T-cell (primary cell): ENCODE measurements around the gene FKTN. TPM values are rescaled to one million over a fixed set of nuclear protein-coding genes. Genes with fewer than 3 reads are reported as not detected.

Experiments used
- ATAC-seq, 4 experiments: fragments of 200-7000 bp in 3 of 4; fragments of 150-1000 bp in 1 of 4; cut with Tn5 transposase; replicated peaks in 1 of 4; 1 replicate in 3 of 4; 2 replicates in 1 of 4; pipeline ENCODE4 v1.10.0; 2021; ENCODE audit warnings: moderate library complexity in 3 of 4, mild to moderate bottlenecking in 2 of 4, moderate number of reproducible peaks in 1 of 4
- CTCF ChIA-PET, 2 donors: fragments of 300-600 bp; sonication (Branson Sonifier 250); formaldehyde crosslinking; loops; one replicate each; lab custom pipeline; 2022; ENCODE audit warnings: antibody characterized with exemption in 2 of 2; lab: Charles Lee
- POLR2A ChIA-PET, 2 donors: fragments of 300-600 bp; sonication (Branson Sonifier 250); formaldehyde crosslinking; loops; one replicate each; lab custom pipeline; 2022; ENCODE audit warnings: antibody characterized with exemption in 2 of 2; lab: Charles Lee
- DNase-seq, 35 experiments: peaks; one replicate each; pipeline versions ENCODE4 v3.0.0 to v3.0.0-alpha.2; 2013 to 2023
- H3K27ac ChIP-seq: one replicate; pipeline ENCODE4 v1.5.1; 2013; ENCODE audit warnings: low read length
- H3K27me3 ChIP-seq, 2 experiments: replicated peaks in 1 of 2; 1 replicate in 1 of 2; 2 replicates in 1 of 2; pipeline versions ENCODE4 v1.6.1 to v1.7.0; 2013; ENCODE audit warnings: low read length in 1 of 2, mixed read lengths in 1 of 2; ENCODE audit not compliant: control insufficient read depth in 2 of 2, insufficient read depth in 2 of 2; ENCODE audit errors: extremely low read depth in 1 of 2
- H3K36me3 ChIP-seq, 2 donors: 1 replicate in 1 of 2; 2 replicates in 1 of 2; pipeline versions ENCODE4 v1.6.1 to v1.7.0; 2013; ENCODE audit warnings: low read length in 1 of 2; ENCODE audit not compliant: control insufficient read depth in 2 of 2, insufficient read depth in 1 of 2; ENCODE audit errors: extremely low read depth in 1 of 2
- H3K4me1 ChIP-seq, 2 experiments: 1 replicate in 1 of 2; 2 replicates in 1 of 2; pipeline versions ENCODE4 v1.6.1 to v1.7.0; 2013; ENCODE audit warnings: low read length in 2 of 2, mixed read lengths in 1 of 2; ENCODE audit not compliant: insufficient read depth in 2 of 2, control insufficient read depth in 1 of 2; ENCODE audit errors: extremely low read depth in 1 of 2
- H3K4me3 ChIP-seq, 2 donors: 1 replicate in 1 of 2; 2 replicates in 1 of 2; pipeline versions ENCODE4 v1.5.1 to v1.7.0; 2013; ENCODE audit warnings: mild to moderate bottlenecking in 2 of 2, low read length in 1 of 2, moderate library complexity in 1 of 2; ENCODE audit not compliant: control insufficient read depth in 1 of 2; ENCODE audit errors: extremely low read depth in 1 of 2
- H3K9me3 ChIP-seq: 2 replicates; pipeline ENCODE4 v1.7.0; 2013
- H3K27ac Mint-ChIP-seq, 2 donors: one replicate each; pipeline ENCODE4 v1.8.0; 2020 to 2021; ENCODE audit warnings: mild to moderate bottlenecking in 2 of 2, mixed read lengths in 2 of 2
- H3K27me3 Mint-ChIP-seq, 2 donors: one replicate each; pipeline ENCODE4 v1.8.0; 2021 to 2022; ENCODE audit warnings: mixed read lengths in 2 of 2
- H3K36me3 Mint-ChIP-seq: one replicate; pipeline ENCODE4 v1.8.0; 2021; ENCODE audit warnings: mixed read lengths
- H3K4me1 Mint-ChIP-seq, 3 donors: one replicate each; pipeline ENCODE4 v1.8.0; 2020 to 2022; ENCODE audit warnings: mixed read lengths in 3 of 3, mild to moderate bottlenecking in 1 of 3
- H3K4me3 Mint-ChIP-seq, 3 donors: one replicate each; pipeline ENCODE4 v1.8.0; 2020 to 2022; ENCODE audit warnings: mild to moderate bottlenecking in 3 of 3, mixed read lengths in 3 of 3, moderate library complexity in 3 of 3
- H3K9me3 Mint-ChIP-seq, 3 donors: one replicate each; pipeline ENCODE4 v1.8.0; 2020 to 2022; ENCODE audit warnings: mixed read lengths in 3 of 3
- WGBS: methylation state at CpG from one replicate; pipeline ENCODE4 v1.1.5; 2013; ENCODE audit warnings: missing lambda C conversion rate; ENCODE audit not compliant: insufficient coverage; 5-methylcytosine and 5-hydroxymethylcytosine counted together
- total RNA-seq, 35 experiments: library from RNA in 6 of 35; stranded (reverse) in 6 of 35; fragments of 120-200 nt in 1 of 35; gene quantifications; one replicate each; pipeline versions ENCODE4 v1.2.1 to v1.2.4 and lab custom pipeline; 2013 to 2026

Gene FKTN
- total RNA-seq, 5 donors from 2014 or later (not counting 1 experiment from before 2014, with no cell fraction given): 7.4 to 12.5 (median 10.0) TPM

DNA sequence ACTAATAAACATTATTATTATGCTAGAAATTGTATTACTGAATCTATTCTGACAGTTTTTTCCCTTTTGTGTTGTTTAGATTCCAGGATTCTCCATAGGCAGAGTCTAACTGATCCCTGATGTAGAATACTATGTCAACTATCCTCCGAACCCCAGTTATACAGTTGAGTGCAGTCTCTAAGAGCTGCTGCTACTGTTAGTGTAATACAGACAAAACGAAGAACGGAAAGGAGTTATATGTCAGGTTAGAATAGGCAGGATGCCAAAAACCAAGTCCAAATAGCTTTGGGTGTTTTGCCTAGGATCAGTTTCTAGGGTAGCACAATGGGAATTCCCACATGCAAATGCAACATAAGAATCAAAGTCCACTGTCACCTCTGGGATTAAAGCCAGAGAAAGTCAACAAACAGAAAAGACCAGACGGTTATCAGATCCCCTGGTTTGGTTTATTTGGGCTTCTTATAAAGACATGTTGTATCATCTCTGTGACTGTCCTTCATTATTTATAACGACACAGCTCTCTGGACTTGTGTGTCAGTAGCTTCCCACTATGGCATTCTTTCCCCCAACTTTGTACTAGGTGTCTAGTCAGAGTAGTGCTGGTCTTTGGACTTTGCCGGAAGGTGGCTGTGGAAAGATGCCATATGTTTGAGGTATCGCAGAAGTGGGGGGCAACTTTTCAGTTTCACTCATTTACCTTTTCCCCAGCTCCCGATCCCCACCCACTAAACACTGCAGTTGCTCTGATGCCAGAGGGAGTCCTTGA, 121.5 kb downstream of the FKTN start:
- Mint-ChIP-seq H3K9me3 (no peaks in the 10 kb centered on the region), H3K4me3 (no peak overlapping the region), H3K4me1 (no peaks in the 10 kb centered on the region), H3K27me3 (no peaks in the 10 kb centered on the region), H3K36me3 (no peaks in the 10 kb centered on the region), H3K27ac (no peak overlapping the region)
- Histone ChIP-seq H3K27ac (no peak overlapping the region), H3K9me3 (no peaks in the 10 kb centered on the region), H3K36me3 (no peaks in the 10 kb centered on the region), H3K4me1 (no peaks in the 10 kb centered on the region), H3K27me3 (no peaks in the 10 kb centered on the region), H3K4me3 (no peak overlapping the region)
- no CpG with 5 or more reads among the region's 8 CpGs for WGBS
- ChIA-PET CTCF (interaction anchor here in 1 of 2 donors (0.6 kb wide), 1 partner anchor 23 kb away, joined by 3 read pairs; no protein-coding TSS in a partner anchor), POLR2A (interaction anchor here in 1 of 2 donors (0.5 kb wide), 1 partner anchor 506 kb away, joined by 3 read pairs; no protein-coding TSS in a partner anchor)
- no peak for ATAC-seq
- DNase-seq: no peak

DNA sequence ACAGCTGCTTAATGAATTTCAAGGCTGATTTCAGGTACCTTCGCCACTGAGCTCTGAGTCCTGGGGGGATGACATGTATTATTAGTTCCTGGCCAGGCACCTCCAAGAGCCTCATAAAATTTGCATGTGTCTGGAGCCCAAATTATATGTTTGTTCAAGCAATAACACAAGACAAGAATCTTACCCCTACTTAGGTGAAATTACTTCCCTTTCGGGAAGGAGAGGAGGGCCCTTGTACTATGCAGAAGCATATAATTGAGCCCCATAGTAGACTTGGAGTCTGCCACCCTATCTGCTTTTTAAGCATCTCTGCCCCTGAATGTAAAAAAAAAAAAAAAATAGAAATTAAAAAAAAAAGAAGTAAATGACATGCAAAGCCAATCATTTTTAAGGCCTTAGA, 123.4 kb downstream of the FKTN start:
- Histone ChIP-seq H3K4me1 (no peaks in the 10 kb centered on the region), H3K36me3 (no peaks in the 10 kb centered on the region), H3K9me3 (no peaks in the 10 kb centered on the region), H3K4me3 (no peak overlapping the region), H3K27me3 (no peaks in the 10 kb centered on the region), H3K27ac (no peak overlapping the region)
- ChIA-PET CTCF (interaction anchor here in 1 of 2 donors (0.7 kb wide), 1 partner anchor 33 kb away, joined by 5 read pairs; no protein-coding TSS in a partner anchor), POLR2A (interaction anchor here in 1 of 2 donors (0.6 to 0.7 kb wide), 2 partner anchors 18 to 107 kb away, joined by 3 to 10 read pairs; no protein-coding TSS in a partner anchor)
- no peak overlapping the region for H3K4me3 Mint-ChIP-seq
- H3K27me3 Mint-ChIP-seq: no peaks in the 10 kb centered on the region
- no peak overlapping the region for H3K27ac Mint-ChIP-seq
- no peak for ATAC-seq
- H3K36me3 Mint-ChIP-seq: no peaks in the 10 kb centered on the region
- no CpG with 5 or more reads among the region's 2 CpGs for WGBS
- H3K4me1 Mint-ChIP-seq: no peaks in the 10 kb centered on the region
- no peak for DNase-seq
- no peaks in the 10 kb centered on the region for H3K9me3 Mint-ChIP-seq

DNA sequence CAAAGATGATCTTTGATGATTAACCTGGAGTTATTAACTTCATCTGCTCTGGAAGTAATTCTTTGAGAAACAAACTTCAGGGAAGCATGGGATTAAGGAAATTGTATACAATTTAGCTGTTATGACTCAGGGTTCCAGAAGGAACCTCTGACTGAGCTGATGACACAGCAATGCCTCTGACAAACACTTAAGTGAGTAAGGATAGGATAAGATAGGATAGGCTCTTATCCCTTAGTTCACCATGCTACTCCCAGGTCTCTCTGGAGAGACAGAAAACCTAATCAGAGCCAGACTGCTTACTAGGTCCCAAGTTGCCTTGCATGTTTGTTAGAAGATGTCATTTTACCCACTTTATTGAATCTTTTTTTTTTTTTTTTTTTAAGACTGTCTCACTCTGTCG, 123.8 kb downstream of the FKTN start:
- no CpG with 5 or more reads among the region's 1 CpG for WGBS
- Mint-ChIP-seq H3K9me3 (no peaks in the 10 kb centered on the region), H3K4me1 (no peaks in the 10 kb centered on the region), H3K4me3 (no peak overlapping the region), H3K36me3 (no peaks in the 10 kb centered on the region), H3K27ac (no peak overlapping the region), H3K27me3 (no peaks in the 10 kb centered on the region)
- Histone ChIP-seq H3K9me3 (no peaks in the 10 kb centered on the region), H3K4me1 (no peaks in the 10 kb centered on the region), H3K4me3 (no peak overlapping the region), H3K27me3 (no peaks in the 10 kb centered on the region), H3K36me3 (no peaks in the 10 kb centered on the region), H3K27ac (no peak overlapping the region)
- CTCF ChIA-PET: interaction anchor here in 1 of 2 donors (0.7 kb wide), 1 partner anchor 33 kb away, joined by 5 read pairs; no protein-coding TSS in a partner anchor
- no peak for DNase-seq
- POLR2A ChIA-PET: interaction anchor here in 1 of 2 donors (0.7 kb wide), 1 partner anchor 18 kb away, joined by 10 read pairs; no protein-coding TSS in a partner anchor
- ATAC-seq: no peak

DNA sequence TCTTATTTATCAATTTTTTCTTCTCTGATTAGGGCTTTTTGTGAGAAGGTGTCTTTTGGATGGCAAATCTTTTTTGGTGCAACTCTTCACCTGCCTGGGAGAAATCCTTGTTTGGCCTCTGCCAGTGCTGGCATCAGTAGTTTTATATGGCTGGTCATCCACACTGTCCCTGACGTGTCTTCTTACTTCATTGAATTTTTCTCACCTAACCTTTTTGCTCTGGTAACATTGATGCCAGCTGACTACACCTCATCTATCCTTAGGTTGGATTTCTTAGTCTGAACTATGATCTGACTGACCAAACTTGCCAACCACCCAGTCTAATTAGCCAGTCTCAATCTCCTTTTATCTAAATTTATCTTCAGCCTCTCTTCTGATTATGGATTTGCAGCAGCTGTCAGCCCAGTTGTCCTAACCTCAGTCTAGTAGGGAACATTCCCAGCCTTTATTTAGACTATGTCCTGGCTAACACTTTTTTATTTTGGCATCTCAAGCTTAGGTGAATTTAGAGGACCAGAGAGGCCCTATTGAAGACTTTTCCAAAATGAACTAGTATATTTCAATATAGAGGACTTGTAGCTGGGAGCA, 125.9 kb downstream of the FKTN start:
- H3K27me3 Mint-ChIP-seq: peaks cover 4 to 17% of the 10 kb centered on the region in 2 donors
- H3K4me3 ChIP-seq: no peak overlapping the region
- no peak overlapping the region for H3K27ac Mint-ChIP-seq
- no peak for ATAC-seq
- H3K4me1 Mint-ChIP-seq: no peaks in the 10 kb centered on the region
- ChIA-PET POLR2A (no interaction called here), CTCF (no interaction called here)
- H3K27me3 ChIP-seq: peaks cover 0 to 2% of the 10 kb centered on the region in 2 experiments
- DNase-seq: no peak
- H3K9me3 ChIP-seq: no peaks in the 10 kb centered on the region
- H3K4me1 ChIP-seq: no peaks in the 10 kb centered on the region
- no peaks in the 10 kb centered on the region for H3K9me3 Mint-ChIP-seq
- no peak overlapping the region for H3K4me3 Mint-ChIP-seq
- no peak overlapping the region for H3K27ac ChIP-seq
- 100% methylated on average over 1 of the region's 1 CpG for WGBS
- H3K36me3 Mint-ChIP-seq: no peaks in the 10 kb centered on the region
- no peaks in the 10 kb centered on the region for H3K36me3 ChIP-seq

DNA sequence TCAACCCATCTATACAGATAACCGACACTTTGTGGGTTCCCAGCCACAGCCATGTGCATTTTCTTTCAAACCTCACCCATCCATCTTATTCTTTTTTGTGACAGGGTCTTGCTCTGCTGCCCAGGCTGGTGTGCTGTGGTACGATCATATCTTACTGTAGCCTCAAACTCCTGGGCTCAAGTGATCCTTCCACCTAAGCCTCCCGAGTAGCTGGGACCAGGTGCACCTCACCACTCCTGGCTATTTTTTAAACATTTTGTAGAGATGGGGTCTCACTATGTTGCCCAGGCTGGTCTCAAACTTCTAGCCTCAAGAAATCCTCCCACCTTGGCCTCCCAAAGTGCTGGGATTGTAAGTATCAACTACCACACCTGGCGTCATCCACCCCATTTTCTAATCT, 129.0 kb downstream of the FKTN start:
- no peak overlapping the region for H3K27ac Mint-ChIP-seq
- WGBS: 92% methylated on average over 2 of the region's 4 CpGs
- H3K36me3 ChIP-seq: no peaks in the 10 kb centered on the region

More for the DNA sequence above, 129.0 kb downstream of the FKTN start:
- Histone ChIP-seq H3K4me1 (no peaks in the 10 kb centered on the region), H3K4me3 (no peak overlapping the region), H3K27me3 (peaks cover 0 to 9% of the 10 kb centered on the region in 2 experiments), H3K27ac (no peak overlapping the region), H3K9me3 (no peaks in the 10 kb centered on the region)
- H3K4me3 Mint-ChIP-seq: no peak overlapping the region
- no peaks in the 10 kb centered on the region for H3K36me3 Mint-ChIP-seq
- no peaks in the 10 kb centered on the region for H3K4me1 Mint-ChIP-seq
- ATAC-seq (no peak), DNase-seq (no peak)
- peaks cover 22 to 36% of the 10 kb centered on the region in 2 donors for H3K27me3 Mint-ChIP-seq
- POLR2A ChIA-PET: no interaction called here
- no peaks in the 10 kb centered on the region for H3K9me3 Mint-ChIP-seq
- CTCF ChIA-PET: no interaction called here
